A549 (cell line): ENCODE data around the gene NUB1. TPM values are rescaled to one million over a fixed set of nuclear protein-coding genes. Genes with fewer than 3 reads are reported as not detected.

Experiments
- ATAC-seq, 2 experiments: fragments of 200-7000 bp in 1 of 2; fragments of >200 bp in 1 of 2; cut with Nextera tagmentation in 1 of 2; cut with Tn5 transposase in 1 of 2; 3 replicates each; pipeline versions ENCODE4 v1.8.0 to v1.9.1; 2018 to 2020; ENCODE audit warnings: mild to moderate bottlenecking in 1 of 2, moderate library complexity in 1 of 2
- CTCF ChIA-PET: fragments of 300-600 bp; sonication (Branson Sonifier 250); formaldehyde crosslinking; extraction: SDS; loops from one replicate; lab custom pipeline; 2021; ENCODE audit warnings: antibody characterized with exemption, inconsistent platforms; lab: Yijun Ruan, JAX
- POLR2A ChIA-PET: fragments of 350-600 bp; formaldehyde crosslinking; extraction: SDS; loops from one replicate; lab custom pipeline; 2021; ENCODE audit warnings: antibody characterized with exemption, inconsistent platforms; lab: Yijun Ruan, JAX
- DNase-seq, 2 experiments: peaks; one replicate each; pipeline versions ENCODE4 v3.0.0 to v3.0.0-alpha.2; 2011 to 2016; ENCODE audit warnings: low read depth in 1 of 2, low spot score in 1 of 2
- FAIRE-seq: peaks from 2 replicates; lab custom pipeline; 2011; peaks lifted over from hg19 to GRCh38; lab: Jason Lieb, UNC
- H3K27ac ChIP-seq, 2 experiments: fragments of >200 bp; sonication (Bioruptor Twin); formaldehyde crosslinking; 3 replicates each; pipeline ENCODE4 v1.5.1; 2016 to 2017
- H3K4me1 ChIP-seq: fragments of >200 bp; sonication (Bioruptor Twin); formaldehyde crosslinking; 3 replicates; pipeline ENCODE4 v1.6.1; 2016
- H3K4me2 ChIP-seq: fragments of >200 bp; sonication (Bioruptor Twin); formaldehyde crosslinking; 3 replicates; pipeline ENCODE4 v1.6.1; 2016
- H3K4me3 ChIP-seq: fragments of >200 bp; sonication (Bioruptor Twin); formaldehyde crosslinking; 3 replicates; pipeline ENCODE4 v1.5.1; 2016
- H3K9me3 ChIP-seq: fragments of >200 bp; sonication (Bioruptor Twin); formaldehyde crosslinking; 3 replicates; pipeline ENCODE4 v1.6.1; 2016
- CBX8 ChIP-seq: fragments of 200-600 bp; sonication (generic); IDR thresholded peaks from 2 replicates; pipeline ENCODE4 v1.6.1; 2016
- CHD4 ChIP-seq: fragments of 200-600 bp; sonication (generic); IDR thresholded peaks from 2 replicates; pipeline ENCODE4 v1.6.1; 2016; ENCODE audit warnings: antibody characterized with exemption, mild to moderate bottlenecking, borderline replicate concordance
- EHF ChIP-seq: fragments of 250-450 bp; sonication (Bioruptor Pico); IDR thresholded peaks from 2 replicates; pipeline ENCODE4 v1.5.0; 2020; ENCODE audit warnings: mild to moderate bottlenecking
- EP300 ChIP-seq, 2 experiments: fragments of >200 bp; sonication (Bioruptor Twin); formaldehyde crosslinking; IDR thresholded peaks; 2 replicates in 1 of 2; 3 replicates in 1 of 2; pipeline ENCODE4 v1.6.1; 2016 to 2017
- ESRRA ChIP-seq: fragments of 150-350 bp; IDR thresholded peaks from 2 replicates; pipeline ENCODE4 v1.6.1; 2014; ENCODE audit warnings: mild to moderate bottlenecking, low read length, borderline replicate concordance
- FOSB ChIP-seq: fragments of 250-450 bp; sonication (Bioruptor Pico); IDR thresholded peaks from 2 replicates; pipeline ENCODE4 v1.5.0; 2020; ENCODE audit warnings: mild to moderate bottlenecking, moderate library complexity
- GATA3 ChIP-seq: IDR thresholded peaks from 2 replicates; pipeline ENCODE4 v1.6.1; 2012; ENCODE audit warnings: borderline replicate concordance
- HOXA7 ChIP-seq: fragments of 250-450 bp; sonication (Bioruptor Pico); IDR thresholded peaks from 2 replicates; pipeline ENCODE4 v1.5.0; 2020; ENCODE audit warnings: mild to moderate bottlenecking, moderate library complexity
- HOXB5 ChIP-seq: fragments of 250-450 bp; sonication (Bioruptor Pico); IDR thresholded peaks from 2 replicates; pipeline ENCODE4 v1.5.0; 2020; ENCODE audit warnings: mild to moderate bottlenecking, moderate library complexity
- JUN ChIP-seq, 2 experiments: fragments of >200 bp; sonication (Bioruptor Twin); formaldehyde crosslinking; IDR thresholded peaks; 2 replicates in 1 of 2; 3 replicates in 1 of 2; pipeline ENCODE4 v1.6.1; 2016 to 2017
- KDM1A ChIP-seq: fragments of 200-600 bp; sonication (generic); IDR thresholded peaks from 2 replicates; pipeline ENCODE4 v1.6.1; 2016; ENCODE audit warnings: low read depth, mild to moderate bottlenecking
- MAFK ChIP-seq: fragments of 450-650 bp; IDR thresholded peaks from 2 replicates; pipeline ENCODE4 v1.6.1; 2014; ENCODE audit not compliant: partially characterized antibody
- NPAS2 ChIP-seq: fragments of 250-450 bp; sonication (Bioruptor Pico); IDR thresholded peaks from 2 replicates; pipeline ENCODE4 v1.8.0; 2022; ENCODE audit warnings: mild to moderate bottlenecking, moderate library complexity, borderline replicate concordance
- PHF8 ChIP-seq: fragments of 200-600 bp; sonication (generic); IDR thresholded peaks from 2 replicates; pipeline ENCODE4 v1.6.1; 2016; ENCODE audit warnings: low read depth, mild to moderate bottlenecking, antibody characterized with exemption, moderate library complexity, borderline replicate concordance
- POLR2A ChIP-seq: IDR thresholded peaks from 2 replicates; pipeline ENCODE4 v1.6.1; 2012; ENCODE audit warnings: mild to moderate bottlenecking, low read length
- POLR2AphosphoS2 ChIP-seq: conservative IDR thresholded peaks from 2 replicates; pipeline ENCODE4 v1.6.1; 2012; ENCODE audit warnings: low read length, improper control_type of control experiment, inconsistent platforms
- RARB ChIP-seq: fragments of 250-450 bp; sonication (Bioruptor Pico); IDR thresholded peaks from 2 replicates; pipeline ENCODE4 v1.8.0; 2021; ENCODE audit warnings: mild to moderate bottlenecking, moderate library complexity
- RFX5 ChIP-seq: fragments of 450-650 bp; IDR thresholded peaks from 2 replicates; pipeline ENCODE4 v1.7.1; 2014; ENCODE audit warnings: antibody characterized with exemption, mild to moderate bottlenecking, moderate library complexity
- SMC3 ChIP-seq: fragments of >200 bp; sonication (Bioruptor Twin); formaldehyde crosslinking; IDR thresholded peaks from 3 replicates; pipeline ENCODE4 v1.6.1; 2018; ENCODE audit warnings: inconsistent platforms
- TFCP2L1 ChIP-seq: fragments of 250-450 bp; sonication (Bioruptor Pico); IDR thresholded peaks from 2 replicates; pipeline ENCODE4 v1.5.0; 2021; ENCODE audit warnings: mild to moderate bottlenecking
- WGBS: methylation state at CpG from one replicate; pipeline ENCODE4 v1.1.6; 2017; ENCODE audit errors: missing lambda C conversion rate; 5-methylcytosine and 5-hydroxymethylcytosine counted together
- polyA plus RNA-seq, 4 experiments: library from polyadenylated mRNA; depleted of rRNA in 3 of 4; stranded (reverse); fragments of >200 nt; fragmentation: RNase III in 1 of 4; extraction: RNeasy Plus Mini Kit Qiagen cat#74134 plus additional on column Dnase treatment in 1 of 4; gene quantifications; 2 replicates in 3 of 4; 3 replicates in 1 of 4; pipeline ENCODE4 v1.2.3, GENCODE V29; 2011 to 2017
- TF ChIP-seq, protein P1 (sequence below): IDR thresholded peaks from 2 replicates; pipeline ENCODE4 v1.6.1; 2012; ENCODE audit warnings: low read depth, borderline replicate concordance
- TF ChIP-seq, protein P2 (sequence below): fragments of 200-600 bp; sonication (generic); IDR thresholded peaks from 2 replicates; pipeline ENCODE4 v1.6.1; 2016; ENCODE audit warnings: antibody characterized with exemption, mild to moderate bottlenecking, moderate library complexity
- TF ChIP-seq, protein P3 (sequence below): fragments of >200 bp; sonication (Bioruptor Twin); formaldehyde crosslinking; IDR thresholded peaks from 3 replicates; pipeline ENCODE4 v1.5.1; 2016
- TF ChIP-seq, protein P4 (sequence below): IDR thresholded peaks from 2 replicates; pipeline ENCODE4 v1.6.1; 2012

The NUB1 gene
- polyA plus RNA-seq, 2 of the 4 experiments (the other 2 are of a cell fraction) = 45.0 to 105 TPM

DNA sequence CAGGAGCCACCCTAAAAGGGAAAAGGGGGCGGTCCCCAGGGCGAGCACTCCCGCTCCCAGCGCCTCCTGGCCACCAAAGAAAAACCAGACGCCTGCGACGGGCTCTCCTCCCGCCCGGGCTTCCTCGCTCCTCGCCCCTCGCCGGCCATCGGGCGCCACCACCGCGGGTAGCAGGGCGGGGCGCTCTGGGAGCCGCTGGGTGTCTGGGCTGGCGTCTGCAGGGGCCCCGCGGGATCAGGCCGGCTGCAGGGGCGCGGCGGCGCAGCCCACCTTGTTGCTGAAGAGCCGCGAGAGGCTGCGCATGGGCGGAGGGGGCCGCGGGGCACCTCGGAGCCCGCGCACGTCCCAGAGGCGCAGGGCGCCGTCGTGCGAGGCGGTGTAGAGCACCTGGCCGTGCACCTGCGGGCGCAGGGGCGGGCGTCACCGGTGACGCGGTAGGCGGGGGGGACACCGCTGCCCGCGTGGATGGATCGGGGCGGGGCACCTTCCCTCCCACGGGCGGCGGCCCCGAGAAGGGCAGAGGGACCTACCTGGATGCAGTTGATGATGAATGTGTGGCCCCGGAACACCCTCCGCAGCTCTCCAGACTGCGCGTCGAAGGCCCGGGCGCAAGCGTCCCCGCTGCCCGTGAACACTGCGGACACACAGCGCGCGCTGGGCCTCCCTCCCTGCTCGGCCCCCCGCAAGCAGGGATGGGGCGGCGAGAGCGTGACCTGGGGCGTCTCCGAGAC is 39.9 kb downstream of the NUB1 start (continued):
- no peak for TF ChIP-seq EP300 (IDR thresholded peaks at IDR 0.05)
- no peak for TF ChIP-seq RFX5
- TF ChIP-seq TFCP2L1 (CRISPR knock-in tag) = no peak
- no peak for TF ChIP-seq FOSB
- TF ChIP-seq SMC3 = no peak
- TF ChIP-seq, all 56 proteins: peak for 0

DNA sequence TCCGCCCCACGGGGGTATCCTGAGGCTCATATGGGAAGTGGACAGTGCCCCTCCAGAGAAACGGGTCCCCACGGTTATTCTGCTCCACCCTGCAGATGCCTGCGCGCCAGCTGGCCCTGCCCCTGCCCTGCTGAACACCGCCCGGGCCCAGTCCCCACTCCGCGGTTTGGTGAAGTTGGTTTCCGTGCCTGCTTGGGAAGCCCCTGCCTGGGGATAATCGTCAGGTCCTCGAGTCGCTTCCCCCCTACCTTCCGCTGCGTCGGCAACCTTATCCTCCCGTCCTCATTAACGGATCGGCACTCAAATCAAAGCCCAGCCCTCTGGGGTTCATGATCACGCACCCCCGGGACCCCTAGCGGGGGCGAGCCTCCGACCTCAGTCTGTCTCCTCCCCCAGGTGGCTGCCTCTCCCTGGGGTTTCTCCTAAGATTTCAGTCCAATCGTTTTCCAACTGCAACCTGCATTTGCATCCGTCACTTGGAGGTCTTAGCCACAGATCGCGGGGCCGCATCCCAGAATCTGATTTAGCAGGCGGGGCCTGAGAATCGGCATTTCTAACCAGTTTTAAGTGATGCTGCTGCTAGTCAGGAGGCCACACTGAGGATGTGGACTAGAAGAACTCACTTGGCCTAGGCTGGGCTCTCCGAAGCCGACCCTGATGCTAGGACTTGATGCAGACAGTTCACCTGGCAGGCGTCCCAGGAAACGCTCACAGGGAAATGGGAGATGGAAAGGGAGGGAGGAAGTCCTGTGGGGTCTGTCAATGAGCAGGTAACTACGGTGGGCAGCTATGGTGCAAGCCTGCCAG is 40.7 kb downstream of the NUB1 start:
- CTCF ChIA-PET = interaction anchor here (0.8 to 21.5 kb wide), 2 partner anchors 30 to 65 kb away, joined by 3 to 438 read pairs; partner anchors contain the start of gene CRYGN

More for the DNA sequence above, 40.7 kb downstream of the NUB1 start:
- 0 out of 3 replicates have a peak, but pooled peaks cover 5% of the 10 kb centered on the region for H3K4me1 ChIP-seq
- no peak for TF ChIP-seq JUN (IDR thresholded peaks at IDR 0.05)
- no peak for TF ChIP-seq NPAS2 (CRISPR knock-in tag)
- no peak for TF ChIP-seq POLR2AphosphoS2
- no peak for TF ChIP-seq HOXB5 (CRISPR knock-in tag)
- TF ChIP-seq RARB = no peak
- TF ChIP-seq, protein P1, sequence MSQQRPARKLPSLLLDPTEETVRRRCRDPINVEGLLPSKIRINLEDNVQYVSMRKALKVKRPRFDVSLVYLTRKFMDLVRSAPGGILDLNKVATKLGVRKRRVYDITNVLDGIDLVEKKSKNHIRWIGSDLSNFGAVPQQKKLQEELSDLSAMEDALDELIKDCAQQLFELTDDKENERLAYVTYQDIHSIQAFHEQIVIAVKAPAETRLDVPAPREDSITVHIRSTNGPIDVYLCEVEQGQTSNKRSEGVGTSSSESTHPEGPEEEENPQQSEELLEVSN = no peak
- TF ChIP-seq PHF8 = no peak
- TF ChIP-seq POLR2A = no peak
- TF ChIP-seq, protein P2, sequence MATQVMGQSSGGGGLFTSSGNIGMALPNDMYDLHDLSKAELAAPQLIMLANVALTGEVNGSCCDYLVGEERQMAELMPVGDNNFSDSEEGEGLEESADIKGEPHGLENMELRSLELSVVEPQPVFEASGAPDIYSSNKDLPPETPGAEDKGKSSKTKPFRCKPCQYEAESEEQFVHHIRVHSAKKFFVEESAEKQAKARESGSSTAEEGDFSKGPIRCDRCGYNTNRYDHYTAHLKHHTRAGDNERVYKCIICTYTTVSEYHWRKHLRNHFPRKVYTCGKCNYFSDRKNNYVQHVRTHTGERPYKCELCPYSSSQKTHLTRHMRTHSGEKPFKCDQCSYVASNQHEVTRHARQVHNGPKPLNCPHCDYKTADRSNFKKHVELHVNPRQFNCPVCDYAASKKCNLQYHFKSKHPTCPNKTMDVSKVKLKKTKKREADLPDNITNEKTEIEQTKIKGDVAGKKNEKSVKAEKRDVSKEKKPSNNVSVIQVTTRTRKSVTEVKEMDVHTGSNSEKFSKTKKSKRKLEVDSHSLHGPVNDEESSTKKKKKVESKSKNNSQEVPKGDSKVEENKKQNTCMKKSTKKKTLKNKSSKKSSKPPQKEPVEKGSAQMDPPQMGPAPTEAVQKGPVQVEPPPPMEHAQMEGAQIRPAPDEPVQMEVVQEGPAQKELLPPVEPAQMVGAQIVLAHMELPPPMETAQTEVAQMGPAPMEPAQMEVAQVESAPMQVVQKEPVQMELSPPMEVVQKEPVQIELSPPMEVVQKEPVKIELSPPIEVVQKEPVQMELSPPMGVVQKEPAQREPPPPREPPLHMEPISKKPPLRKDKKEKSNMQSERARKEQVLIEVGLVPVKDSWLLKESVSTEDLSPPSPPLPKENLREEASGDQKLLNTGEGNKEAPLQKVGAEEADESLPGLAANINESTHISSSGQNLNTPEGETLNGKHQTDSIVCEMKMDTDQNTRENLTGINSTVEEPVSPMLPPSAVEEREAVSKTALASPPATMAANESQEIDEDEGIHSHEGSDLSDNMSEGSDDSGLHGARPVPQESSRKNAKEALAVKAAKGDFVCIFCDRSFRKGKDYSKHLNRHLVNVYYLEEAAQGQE = no peak
- TF ChIP-seq CBX8 = no peak
- TF ChIP-seq EHF (CRISPR knock-in tag) = no peak
- TF ChIP-seq, protein P3, sequence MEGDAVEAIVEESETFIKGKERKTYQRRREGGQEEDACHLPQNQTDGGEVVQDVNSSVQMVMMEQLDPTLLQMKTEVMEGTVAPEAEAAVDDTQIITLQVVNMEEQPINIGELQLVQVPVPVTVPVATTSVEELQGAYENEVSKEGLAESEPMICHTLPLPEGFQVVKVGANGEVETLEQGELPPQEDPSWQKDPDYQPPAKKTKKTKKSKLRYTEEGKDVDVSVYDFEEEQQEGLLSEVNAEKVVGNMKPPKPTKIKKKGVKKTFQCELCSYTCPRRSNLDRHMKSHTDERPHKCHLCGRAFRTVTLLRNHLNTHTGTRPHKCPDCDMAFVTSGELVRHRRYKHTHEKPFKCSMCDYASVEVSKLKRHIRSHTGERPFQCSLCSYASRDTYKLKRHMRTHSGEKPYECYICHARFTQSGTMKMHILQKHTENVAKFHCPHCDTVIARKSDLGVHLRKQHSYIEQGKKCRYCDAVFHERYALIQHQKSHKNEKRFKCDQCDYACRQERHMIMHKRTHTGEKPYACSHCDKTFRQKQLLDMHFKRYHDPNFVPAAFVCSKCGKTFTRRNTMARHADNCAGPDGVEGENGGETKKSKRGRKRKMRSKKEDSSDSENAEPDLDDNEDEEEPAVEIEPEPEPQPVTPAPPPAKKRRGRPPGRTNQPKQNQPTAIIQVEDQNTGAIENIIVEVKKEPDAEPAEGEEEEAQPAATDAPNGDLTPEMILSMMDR = no peak
- no peak for TF ChIP-seq GATA3
- no peak for TF ChIP-seq HOXA7 (CRISPR knock-in tag)
- TF ChIP-seq, protein P4, sequence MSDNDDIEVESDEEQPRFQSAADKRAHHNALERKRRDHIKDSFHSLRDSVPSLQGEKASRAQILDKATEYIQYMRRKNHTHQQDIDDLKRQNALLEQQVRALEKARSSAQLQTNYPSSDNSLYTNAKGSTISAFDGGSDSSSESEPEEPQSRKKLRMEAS = no peak
- TF ChIP-seq KDM1A = no peak
- no peak for TF ChIP-seq MAFK
- TF ChIP-seq CHD4 = no peak
- TF ChIP-seq ESRRA = no peak
- TF ChIP-seq, all 56 proteins: peak for 0
- POLR2A ChIA-PET = no interaction called here
- WGBS = 52% methylated on average over 37 of the region's 37 CpGs
- peak overlapping the region; percentile 57 for H3K4me2 ChIP-seq
- ATAC-seq (peak in 1 of 2 experiments; percentile 15; a peak in 3 of 6 replicates), DNase-seq (no peak), FAIRE-seq (no peak)
- peak overlapping the region; percentile 18; the same call in 2 of the 3 replicates for H3K4me3 ChIP-seq
- H3K9me3 ChIP-seq = no peaks in the 10 kb centered on the region
- H3K27ac ChIP-seq = no peak overlapping the region; a peak in 1 of 6 replicates
